Caco-2 (cell line): Measurements from ENCODE around the gene RHBDF2. TPM values are rescaled to one million over a fixed set of nuclear protein-coding genes. Genes with fewer than 3 reads are reported as not detected.
"Not testable (repeated sequence)": the region's sequence is repeated elsewhere in the genome, so short reads cannot be mapped to it uniquely, and the experiment has no call there.

Experiments
- BruUV-seq: library from RNA; stranded (reverse); fragments of 400-500 nt; replicated peaks from 2 replicates; lab custom pipeline; 2021; lab: Mats Ljungman, UMichigan
- CTCF ChIA-PET: fragments of 300-600 bp; sonication (Branson Sonifier 250); formaldehyde crosslinking; loops from one replicate; lab custom pipeline; 2022; ENCODE audit warnings: antibody characterized with exemption; lab: Charles Lee
- POLR2A ChIA-PET: fragments of 300-600 bp; sonication (Branson Sonifier 250); formaldehyde crosslinking; loops from one replicate; lab custom pipeline; 2022; ENCODE audit warnings: antibody characterized with exemption; lab: Charles Lee
- DNase-seq, 2 experiments: peaks; one replicate each; pipeline versions ENCODE4 v3.0.0 to v3.0.0-alpha.2; 2020 to 2022
- H3K27me3 ChIP-seq: replicated peaks from 2 replicates; pipeline ENCODE4 v1.6.0; 2011; ENCODE audit warnings: low read length; ENCODE audit not compliant: control insufficient read depth, insufficient read depth
- H3K36me3 ChIP-seq: 2 replicates; pipeline ENCODE4 v1.5.1; 2011; ENCODE audit warnings: low read length; ENCODE audit not compliant: control insufficient read depth, insufficient read depth
- H3K4me1 ChIP-seq: fragments of 250-450 bp; sonication (Bioruptor Pico); 2 replicates; pipeline ENCODE4 v1.5.1; 2020; ENCODE audit warnings: mild to moderate bottlenecking
- H3K4me3 ChIP-seq: 2 replicates; pipeline ENCODE4 v1.5.1; 2011; ENCODE audit warnings: low read depth, mild to moderate bottlenecking, control low read depth, low read length
- H3K9me3 ChIP-seq: fragments of 250-450 bp; sonication (Bioruptor Pico); 2 replicates; pipeline ENCODE4 v1.5.1; 2020; ENCODE audit warnings: mild to moderate bottlenecking, moderate library complexity
- H3K27ac Mint-ChIP-seq: one replicate; pipeline ENCODE4 v1.8.0; 2022; ENCODE audit warnings: mixed read lengths; ENCODE audit not compliant: unreplicated experiment
- H3K27me3 Mint-ChIP-seq: one replicate; pipeline ENCODE4 v1.8.0; 2022; ENCODE audit warnings: mixed read lengths; ENCODE audit not compliant: insufficient read depth, unreplicated experiment
- H3K36me3 Mint-ChIP-seq: one replicate; pipeline ENCODE4 v1.8.0; 2022; ENCODE audit warnings: mild to moderate bottlenecking, mixed read lengths; ENCODE audit not compliant: insufficient read depth, unreplicated experiment
- H3K4me1 Mint-ChIP-seq: one replicate; pipeline ENCODE4 v1.8.0; 2022; ENCODE audit warnings: low read depth, mixed read lengths; ENCODE audit not compliant: unreplicated experiment
- H3K4me3 Mint-ChIP-seq: one replicate; pipeline ENCODE4 v1.8.0; 2022; ENCODE audit warnings: mild to moderate bottlenecking, moderate library complexity, mixed read lengths; ENCODE audit not compliant: unreplicated experiment
- H3K9me3 Mint-ChIP-seq: one replicate; pipeline ENCODE4 v1.8.0; 2022; ENCODE audit warnings: mixed read lengths; ENCODE audit not compliant: unreplicated experiment
- intact Hi-C: fragments of 100-400 bp; cut with micrococcal nuclease; formaldehyde crosslinking; loops from one replicate; pipeline ENCODE4 v1.10.0; 2022; ENCODE audit not compliant: unreplicated experiment
- total RNA-seq: library from RNA; stranded (reverse); gene quantifications from 2 replicates; pipeline ENCODE4 v1.2.3, GENCODE V29; 2022
- TF ChIP-seq, protein P1 (sequence below), 2 experiments: fragments of 200-600 bp in 1 of 2; IDR thresholded peaks; 1 replicate in 1 of 2; 2 replicates in 1 of 2; pipeline versions ENCODE4 v1.5.1 to v1.8.0; 2011 to 2022; ENCODE audit warnings: antibody characterized with exemption in 1 of 2, control low read depth in 1 of 2, inconsistent platforms in 1 of 2, low read depth in 1 of 2, low read length in 1 of 2, mild to moderate bottlenecking in 1 of 2, moderate library complexity in 1 of 2; ENCODE audit not compliant: insufficient read depth in 1 of 2, severe bottlenecking in 1 of 2, unreplicated experiment in 1 of 2

Gene RHBDF2
- total RNA-seq, 1 experiment from 2014 or later, result 33.8 TPM

DNA sequence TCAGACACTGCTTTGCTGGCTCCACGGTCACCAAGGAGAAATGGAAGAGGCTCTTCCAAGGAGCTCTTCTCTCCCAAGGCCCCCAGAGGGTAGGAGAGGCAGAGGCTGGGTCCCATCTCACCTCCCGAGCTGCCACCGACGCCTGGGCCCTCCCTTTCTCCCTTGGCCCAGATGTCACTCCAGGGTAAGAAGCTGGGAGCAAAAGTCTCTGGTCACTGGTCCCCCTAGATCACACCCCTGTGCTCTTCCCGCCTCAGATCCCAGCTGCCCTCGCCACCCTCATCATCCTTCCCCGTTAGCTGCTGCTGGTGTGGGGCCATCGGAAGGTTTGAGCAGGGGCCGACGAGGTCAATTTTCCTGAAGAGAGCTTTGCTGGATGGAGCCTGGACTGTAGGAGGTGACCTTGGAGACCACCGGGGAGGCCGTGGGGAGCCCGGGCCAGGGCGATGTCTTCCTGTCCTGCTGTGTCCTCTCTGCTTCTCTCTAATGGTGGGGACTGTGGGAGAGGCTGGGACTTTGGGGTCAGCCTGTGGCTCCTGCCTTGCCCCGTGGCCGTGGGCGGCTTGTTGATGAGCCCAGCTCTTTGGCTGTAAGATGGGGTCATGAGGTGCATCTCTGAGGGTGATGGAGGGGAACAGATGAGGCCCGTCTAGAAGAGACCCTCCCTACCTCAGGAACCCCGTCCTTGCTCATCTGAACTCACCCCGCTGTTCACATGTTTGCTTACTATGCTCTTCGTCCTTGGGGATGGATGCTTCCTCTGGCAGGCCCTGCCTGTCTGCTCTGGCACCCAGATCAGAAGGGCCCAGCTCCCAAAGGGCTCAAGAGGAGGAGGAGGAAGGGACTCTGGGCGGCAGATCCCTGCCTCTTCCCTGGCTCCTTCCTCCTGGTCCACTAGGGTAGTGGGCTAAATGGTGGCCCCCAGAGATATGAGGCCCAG, 11.4 kb upstream of the RHBDF2 start:
- Histone ChIP-seq H3K4me3 (no peak overlapping the region), H3K4me1 (no peaks in the 10 kb centered on the region), H3K9me3 (no peaks in the 10 kb centered on the region), H3K36me3 (no peaks in the 10 kb centered on the region), H3K27me3 (no peaks in the 10 kb centered on the region)
- no peak overlapping the region for H3K4me3 Mint-ChIP-seq
- ChIA-PET CTCF (interaction anchor here (0.6 to 1.3 kb wide), 3 partner anchors 54 to 374 kb away, joined by 3 to 4 read pairs (median 3); no protein-coding TSS in a partner anchor), POLR2A (no interaction called here)
- no peak overlapping the region for H3K27ac Mint-ChIP-seq
- no peaks in the 10 kb centered on the region for H3K36me3 Mint-ChIP-seq
- no peak for DNase-seq
- intact Hi-C loops, result no loop called here
- no peaks in the 10 kb centered on the region for H3K9me3 Mint-ChIP-seq
- no TSS peak for BruUV-seq
- peaks cover 5% of the 10 kb centered on the region for H3K27me3 Mint-ChIP-seq
- TF ChIP-seq, protein P1, sequence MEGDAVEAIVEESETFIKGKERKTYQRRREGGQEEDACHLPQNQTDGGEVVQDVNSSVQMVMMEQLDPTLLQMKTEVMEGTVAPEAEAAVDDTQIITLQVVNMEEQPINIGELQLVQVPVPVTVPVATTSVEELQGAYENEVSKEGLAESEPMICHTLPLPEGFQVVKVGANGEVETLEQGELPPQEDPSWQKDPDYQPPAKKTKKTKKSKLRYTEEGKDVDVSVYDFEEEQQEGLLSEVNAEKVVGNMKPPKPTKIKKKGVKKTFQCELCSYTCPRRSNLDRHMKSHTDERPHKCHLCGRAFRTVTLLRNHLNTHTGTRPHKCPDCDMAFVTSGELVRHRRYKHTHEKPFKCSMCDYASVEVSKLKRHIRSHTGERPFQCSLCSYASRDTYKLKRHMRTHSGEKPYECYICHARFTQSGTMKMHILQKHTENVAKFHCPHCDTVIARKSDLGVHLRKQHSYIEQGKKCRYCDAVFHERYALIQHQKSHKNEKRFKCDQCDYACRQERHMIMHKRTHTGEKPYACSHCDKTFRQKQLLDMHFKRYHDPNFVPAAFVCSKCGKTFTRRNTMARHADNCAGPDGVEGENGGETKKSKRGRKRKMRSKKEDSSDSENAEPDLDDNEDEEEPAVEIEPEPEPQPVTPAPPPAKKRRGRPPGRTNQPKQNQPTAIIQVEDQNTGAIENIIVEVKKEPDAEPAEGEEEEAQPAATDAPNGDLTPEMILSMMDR (IDR thresholded peaks at IDR 0.05; ENCODE audit: insufficient read depth in 1 of 2, low read depth in 1 of 2, low read length in 1 of 2, severe bottlenecking in 1 of 2, unreplicated experiment in 1 of 2), result no peak
- H3K4me1 Mint-ChIP-seq, result no peaks in the 10 kb centered on the region

DNA sequence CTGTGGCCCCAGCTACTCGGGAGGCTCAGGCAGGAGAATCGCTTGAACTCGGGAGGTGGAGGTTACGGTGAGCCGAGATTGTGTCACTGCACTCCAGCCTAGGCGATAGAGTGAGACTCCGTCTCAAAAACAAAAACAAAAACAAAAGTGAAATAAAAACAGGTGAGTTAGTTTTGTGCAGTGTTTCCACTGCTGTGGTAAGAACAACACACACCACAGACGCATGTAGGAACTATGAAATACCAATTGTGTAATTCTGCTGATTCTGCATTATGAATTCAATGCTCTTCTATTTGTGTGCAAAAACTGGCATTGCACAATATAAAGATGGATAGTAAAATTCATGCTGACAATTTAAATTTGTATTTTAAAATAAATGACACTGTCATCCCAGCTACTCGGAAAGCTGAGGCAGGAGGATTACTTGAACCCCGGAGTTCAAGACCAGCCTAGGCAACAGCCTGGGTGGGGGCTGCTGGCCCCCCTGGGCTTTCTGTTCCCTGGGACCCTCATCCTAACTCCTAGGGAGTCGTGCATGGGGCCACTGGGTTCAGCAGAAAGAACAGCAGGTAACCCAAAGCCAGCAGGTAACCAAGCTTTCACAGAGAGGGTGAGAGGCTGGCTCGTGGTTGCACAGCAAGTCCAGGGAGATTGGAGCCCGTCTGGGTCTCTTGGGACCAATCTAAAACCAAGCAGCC, 10.6 kb upstream of the RHBDF2 start:
- Histone ChIP-seq H3K36me3 (no peaks in the 10 kb centered on the region), H3K4me1 (0 out of 2 replicates have a peak, but pooled peaks cover 2% of the 10 kb centered on the region), H3K4me3 (no peak overlapping the region), H3K27me3 (no peaks in the 10 kb centered on the region), H3K9me3 (no peaks in the 10 kb centered on the region)
- Mint-ChIP-seq H3K9me3 (no peaks in the 10 kb centered on the region), H3K27ac (no peak overlapping the region), H3K36me3 (no peaks in the 10 kb centered on the region), H3K27me3 (peaks cover 5% of the 10 kb centered on the region), H3K4me3 (no peak overlapping the region), H3K4me1 (no peaks in the 10 kb centered on the region)
- ChIA-PET POLR2A (no interaction called here), CTCF (interaction anchor here (0.6 to 1.3 kb wide), 3 partner anchors 53 to 373 kb away, joined by 3 to 4 read pairs (median 3); no protein-coding TSS in a partner anchor)
- BruUV-seq, result no TSS peak
- TF ChIP-seq, protein P1 (IDR thresholded peaks at IDR 0.05; ENCODE audit: insufficient read depth in 1 of 2, low read depth in 1 of 2, low read length in 1 of 2, severe bottlenecking in 1 of 2, unreplicated experiment in 1 of 2), result no peak
- intact Hi-C loops, result no loop called here
- no peak for DNase-seq

DNA sequence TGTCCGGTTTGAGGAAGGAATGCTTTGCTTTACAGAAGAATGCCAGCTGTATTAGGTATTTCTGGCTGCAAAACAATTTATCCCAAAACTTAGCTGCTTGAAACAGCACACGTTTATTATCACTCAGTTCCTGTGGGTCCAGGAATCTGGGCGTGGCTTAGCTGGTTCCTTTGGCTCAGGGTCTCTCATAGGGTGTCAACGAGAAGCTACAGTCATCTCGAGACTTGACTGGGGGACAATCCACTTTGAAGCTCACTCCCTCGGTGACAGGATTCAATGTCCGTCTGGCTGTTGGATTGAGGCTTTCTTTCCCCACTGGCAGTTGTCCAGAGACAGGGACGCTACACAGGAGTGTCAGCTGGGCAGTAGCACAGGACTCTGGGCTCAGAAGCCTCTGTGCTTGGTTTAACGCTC, 9.6 kb upstream of the RHBDF2 start:
- H3K9me3 ChIP-seq, result no peaks in the 10 kb centered on the region
- TF ChIP-seq, protein P1 (IDR thresholded peaks at IDR 0.05; ENCODE audit: insufficient read depth in 1 of 2, low read depth in 1 of 2, low read length in 1 of 2, severe bottlenecking in 1 of 2, unreplicated experiment in 1 of 2), result no peak
- no peak overlapping the region for H3K4me3 ChIP-seq
- no peaks in the 10 kb centered on the region for H3K27me3 ChIP-seq
- ChIA-PET POLR2A (no interaction called here), CTCF (interaction anchor here (0.7 to 1.1 kb wide), 2 partner anchors 52 to 79 kb away, joined by 4 to 6 read pairs; no protein-coding TSS in a partner anchor)
- H3K27ac Mint-ChIP-seq, result no peak overlapping the region
- H3K4me1 ChIP-seq, result peaks cover 10% of the 10 kb centered on the region; the same call in 1 of the 2 replicates
- H3K4me1 Mint-ChIP-seq, result no peaks in the 10 kb centered on the region
- no peaks in the 10 kb centered on the region for H3K9me3 Mint-ChIP-seq
- BruUV-seq, result no TSS peak
- no peak for DNase-seq
- no peaks in the 10 kb centered on the region for H3K36me3 ChIP-seq
- intact Hi-C loops, result no loop called here
- no peaks in the 10 kb centered on the region for H3K36me3 Mint-ChIP-seq
- peaks cover 5% of the 10 kb centered on the region for H3K27me3 Mint-ChIP-seq
- no peak overlapping the region for H3K4me3 Mint-ChIP-seq

DNA sequence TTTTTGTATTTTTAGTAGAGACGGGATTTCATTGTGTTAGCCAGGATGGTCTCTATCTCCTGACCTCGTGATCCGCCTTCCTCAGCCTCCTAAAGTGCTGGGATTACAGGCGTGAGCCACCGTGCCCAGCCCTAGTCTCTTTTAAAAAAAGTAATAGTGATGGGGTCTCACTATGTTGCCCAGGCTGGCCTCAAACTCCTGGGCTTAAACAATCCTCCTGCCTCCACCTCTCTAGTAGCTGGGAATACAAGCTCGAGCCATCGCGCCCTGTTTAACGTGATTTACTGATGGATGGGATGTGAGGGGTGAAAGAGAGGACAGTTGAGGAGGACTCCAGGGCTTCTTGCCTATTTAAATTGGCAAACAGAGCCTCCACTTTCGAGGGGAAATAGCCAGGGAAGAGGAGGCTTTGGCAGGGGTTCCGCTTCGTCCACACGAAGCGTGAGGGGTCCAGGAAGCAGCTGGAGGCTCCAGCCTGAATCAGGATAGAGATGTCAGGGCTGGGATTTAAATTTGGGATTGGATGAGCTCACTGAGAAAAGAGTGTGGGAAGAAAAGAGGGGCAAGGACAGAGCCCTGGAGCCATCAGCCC, 7.3 kb upstream of the RHBDF2 start:
- POLR2A ChIA-PET, H3K36me3 Mint-ChIP-seq, H3K9me3 Mint-ChIP-seq, H3K27ac Mint-ChIP-seq, H3K9me3 ChIP-seq, BruUV-seq, H3K27me3 ChIP-seq, H3K4me1 Mint-ChIP-seq, H3K27me3 Mint-ChIP-seq, DNase-seq, H3K4me3 Mint-ChIP-seq, H3K4me1 ChIP-seq, H3K36me3 ChIP-seq, H3K4me3 ChIP-seq: not testable (repeated sequence)
- intact Hi-C loops, result loop anchor here (5.0 kb wide), 1 partner anchor 39 kb away; no protein-coding TSS in a partner anchor
- CTCF ChIA-PET, result interaction anchor here (0.7 to 1.8 kb wide), 5 partner anchors 16 to 123 kb away, joined by 3 to 11 read pairs (median 5); partner anchors contain the start of gene AANAT
